Stimulated activated CD4-positive, alpha-beta T cell treated with anti-CD3 and anti-CD28 coated beads, Interleukin-1b, Interleukin-23, amount 100 ng/mL, for 4 hours (primary cell): ENCODE results near the gene MSMP.

Experiments used
- DNase-seq, 2 donors: peaks; one replicate each; pipeline ENCODE4 v3.0.0-alpha.2; 2020; ENCODE audit warnings: low read depth in 2 of 2

MSMP gene

GRCh38 chr9:35743880-35744518, 10.1 kb downstream of the MSMP start:
- no peak for DNase-seq

- DNase-seq, result no peak
Measured at GRCh38 chr9:35743452-35743851, 10.6 kb downstream of the MSMP start.

GRCh38 chr9:35741740-35742139, 12.3 kb downstream of the MSMP start:
- no peak for DNase-seq

DNA sequence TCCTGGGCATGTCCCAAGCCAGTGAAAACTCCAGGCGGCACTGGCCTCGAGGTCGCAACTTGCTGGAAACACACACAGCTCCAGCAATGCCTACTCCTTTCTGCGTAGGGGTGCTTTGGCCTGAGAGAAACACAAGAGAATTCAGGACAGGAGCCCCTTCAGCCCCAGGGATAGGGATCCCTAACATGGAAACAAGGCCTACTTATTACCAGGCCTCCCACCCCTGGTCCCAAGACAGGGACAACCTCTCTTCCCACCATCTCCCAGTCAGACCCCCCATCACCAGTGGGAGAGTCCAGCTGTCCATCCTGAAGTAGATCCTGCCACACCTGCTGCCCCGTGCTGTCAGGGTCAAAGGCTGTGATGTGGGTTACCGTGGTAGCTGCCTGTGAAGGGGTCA, 13.8 kb downstream of the MSMP start:
- no peak for DNase-seq

- no peak for DNase-seq
Measured at GRCh38 chr9:35738924-35739323, 15.2 kb downstream of the MSMP start.

GRCh38 chr9:35738186-35738585, 15.9 kb downstream of the MSMP start:
- DNase-seq, result no peak

DNA sequence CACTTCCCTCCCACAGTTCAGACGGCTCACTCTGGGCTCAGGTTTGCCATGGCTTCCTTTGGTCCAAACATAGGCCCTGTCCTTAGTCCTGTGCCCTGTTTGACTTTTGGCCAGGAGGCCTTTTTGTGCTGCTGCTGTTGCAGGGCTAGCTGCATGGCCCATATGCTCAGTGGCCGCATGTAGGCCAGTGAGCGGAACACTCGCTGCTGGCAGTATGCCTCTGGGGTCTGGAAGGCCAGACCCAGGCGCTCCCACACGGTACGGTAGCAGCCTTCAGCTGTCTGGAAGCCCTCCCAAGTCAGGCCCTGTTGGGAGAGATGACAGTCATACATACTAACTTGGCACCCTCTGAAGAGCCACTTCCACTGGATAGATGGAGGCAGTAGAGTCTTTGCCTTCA, 16.9 kb downstream of the MSMP start:
- DNase-seq, result no peak

- peak in 1 of 2 donors; percentile 51 for DNase-seq
Measured at GRCh38 chr9:35736201-35736633, 17.9 kb downstream of the MSMP start.

DNA sequence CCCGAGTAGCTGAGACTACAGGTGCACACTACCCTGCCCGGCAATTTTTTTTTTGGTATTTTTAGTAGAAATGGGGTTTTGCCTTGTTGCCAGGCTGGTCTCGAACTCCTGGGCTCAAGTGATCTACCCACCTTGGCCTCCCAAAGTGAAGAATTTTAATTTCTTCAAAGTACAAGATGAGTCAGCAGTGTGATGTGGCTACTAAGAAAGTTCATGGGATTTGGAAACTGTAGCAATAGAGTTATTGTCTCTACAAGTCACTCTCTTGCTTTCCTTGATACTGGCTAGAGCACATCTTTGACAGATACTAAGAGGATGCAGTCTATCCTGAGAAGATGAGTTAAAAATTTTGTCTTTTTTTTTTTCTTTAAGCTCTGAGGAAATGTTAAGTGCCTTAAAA, 20.0 kb downstream of the MSMP start:
- no peak for DNase-seq

DNA sequence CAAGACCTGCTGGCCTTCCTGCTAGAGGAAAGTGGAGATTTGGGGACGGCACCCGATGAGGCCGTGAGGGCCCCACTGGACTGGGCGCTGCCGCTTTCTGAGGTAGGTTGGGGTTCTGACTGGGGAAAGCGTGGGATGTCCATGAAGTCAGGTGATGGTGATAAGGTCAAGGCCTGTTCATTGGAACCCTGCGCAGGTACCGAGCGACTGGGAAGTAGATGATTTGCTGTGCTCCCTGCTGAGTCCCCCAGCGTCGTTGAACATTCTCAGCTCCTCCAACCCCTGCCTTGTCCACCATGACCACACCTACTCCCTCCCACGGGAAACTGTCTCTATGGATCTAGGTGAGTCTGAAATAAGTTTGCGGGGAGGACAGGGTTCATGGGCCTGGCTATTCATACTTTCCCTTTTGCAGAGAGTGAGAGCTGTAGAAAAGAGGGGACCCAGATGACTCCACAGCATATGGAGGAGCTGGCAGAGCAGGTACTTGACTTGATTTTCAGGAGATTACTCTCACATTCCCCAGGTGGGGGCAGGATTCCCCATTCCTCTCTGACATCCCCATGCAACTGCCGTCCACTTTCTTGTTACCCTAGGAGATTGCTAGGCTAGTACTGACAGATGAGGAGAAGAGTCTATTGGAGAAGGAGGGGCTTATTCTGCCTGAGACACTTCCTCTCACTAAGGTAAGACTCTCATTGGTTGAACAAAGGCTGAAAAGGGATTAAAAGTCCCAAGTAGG, 21.1 kb downstream of the MSMP start:
- no peak for DNase-seq

GRCh38 chr9:35732185-35732799, 21.8 kb downstream of the MSMP start, which contains the start of the genes CREB3 and TLN1:
Gene CREB3 (plus strand): TSS chr9:35732666. CDS start chr9:35732773, 107 bp downstream.
Gene TLN1 (minus strand): TSS chr9:35732195. CDS start chr9:35725694, 6,501 bp downstream.
- peak; percentile 90 to 91 for DNase-seq

DNA sequence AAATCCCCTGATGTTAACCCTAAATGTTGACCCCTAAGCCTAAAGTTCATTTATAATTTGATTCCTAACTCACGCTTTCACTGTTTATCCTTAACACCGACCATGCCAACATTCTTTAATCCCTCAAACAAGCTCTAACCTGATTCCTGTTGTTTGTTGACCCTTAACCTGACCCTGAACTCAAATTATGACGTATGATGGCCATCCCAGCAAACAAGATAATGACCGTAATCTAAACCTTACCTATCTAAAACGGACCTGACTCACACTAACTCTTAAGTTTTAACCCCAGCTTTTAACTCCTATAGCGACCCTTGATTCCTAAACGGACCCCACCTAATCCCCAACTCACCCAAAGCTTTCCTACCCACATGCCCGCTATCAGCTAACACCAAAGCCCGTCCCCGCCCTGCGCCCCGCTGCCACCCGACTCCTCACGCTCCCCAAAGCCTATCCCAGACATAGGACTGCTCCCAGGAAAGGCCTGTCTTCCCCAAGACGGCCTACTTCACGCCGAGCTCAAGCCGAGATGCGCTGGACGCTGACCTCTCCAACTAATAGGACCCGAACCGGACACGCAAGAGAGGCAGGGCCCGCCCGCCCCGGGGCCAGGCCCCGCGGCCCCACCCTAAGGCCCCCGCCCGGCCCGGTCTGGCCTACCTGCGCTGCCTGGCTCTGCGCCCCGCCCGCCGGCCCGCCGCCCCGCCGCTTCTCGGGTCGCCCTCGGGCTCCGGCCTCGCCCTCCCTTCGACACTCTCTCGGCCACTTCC, 22.5 kb downstream of the MSMP start:
- no peak for DNase-seq

DNA sequence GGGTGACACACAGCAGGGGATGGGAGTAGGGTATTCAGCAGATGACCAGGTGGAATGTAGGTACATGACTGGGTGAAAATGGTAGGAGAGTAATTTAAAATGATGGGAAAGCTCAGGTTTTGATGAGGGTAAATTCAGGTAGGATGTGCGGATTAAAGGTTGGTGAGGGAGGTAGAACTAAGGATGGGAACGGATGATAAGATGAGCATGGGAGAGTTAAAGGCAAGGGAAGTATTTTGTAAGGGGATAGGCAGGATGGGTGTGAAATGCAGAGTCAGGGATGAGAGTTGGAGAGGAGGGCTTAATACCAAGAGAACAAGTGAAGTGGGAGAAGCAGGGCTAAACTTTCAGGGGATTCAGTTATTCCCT, 23.6 kb downstream of the MSMP start:
- DNase-seq, result no peak

- no peak for DNase-seq
Measured at GRCh38 chr9:35729700-35730485, 24.2 kb downstream of the MSMP start.

GRCh38 chr9:35729101-35729500, 25.0 kb downstream of the MSMP start:
- no peak for DNase-seq

DNA sequence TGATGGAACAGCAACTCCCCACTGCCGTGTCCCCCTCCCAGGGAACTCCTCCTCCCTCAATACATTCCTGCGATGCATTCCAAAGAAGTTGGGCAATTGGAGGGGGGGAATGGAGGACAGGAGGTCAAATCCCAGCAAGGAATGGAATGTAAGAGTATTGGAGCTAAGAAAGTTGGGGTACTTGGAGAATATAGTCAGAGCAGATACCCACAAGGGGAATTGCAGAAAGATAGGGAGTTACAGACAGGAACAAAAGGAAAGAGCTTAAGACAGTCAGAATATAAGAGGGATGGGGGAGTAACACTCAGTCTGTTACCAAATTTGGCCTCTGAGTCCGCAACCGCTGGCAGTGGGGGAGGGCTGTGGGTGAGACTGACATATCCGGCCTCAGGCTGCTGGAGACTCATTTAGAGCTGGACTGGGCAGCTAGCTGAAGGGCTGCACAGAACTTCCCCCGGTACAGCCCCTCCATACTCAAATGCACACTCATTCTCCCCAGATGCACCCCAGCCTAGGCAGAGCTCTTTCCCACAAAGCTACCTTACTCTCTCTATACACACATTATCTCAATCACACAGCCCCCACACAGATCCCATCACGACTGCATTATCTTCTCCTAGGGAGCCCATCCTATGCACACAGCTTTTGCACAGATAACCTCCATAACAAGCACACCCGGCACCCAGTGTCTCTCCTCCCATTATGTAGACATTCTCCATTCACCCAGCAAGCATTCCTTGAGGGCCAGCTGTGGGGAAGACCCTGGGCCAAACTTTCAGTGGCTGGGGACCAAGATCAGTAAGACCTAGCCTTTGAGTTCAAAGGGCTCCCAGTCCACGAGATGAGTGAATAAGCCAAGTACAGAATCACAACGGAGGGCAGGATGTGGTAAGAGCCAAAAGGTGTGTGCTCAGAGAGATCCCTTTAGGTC, 25.8 kb downstream of the MSMP start:
- DNase-seq, result no peak

DNA sequence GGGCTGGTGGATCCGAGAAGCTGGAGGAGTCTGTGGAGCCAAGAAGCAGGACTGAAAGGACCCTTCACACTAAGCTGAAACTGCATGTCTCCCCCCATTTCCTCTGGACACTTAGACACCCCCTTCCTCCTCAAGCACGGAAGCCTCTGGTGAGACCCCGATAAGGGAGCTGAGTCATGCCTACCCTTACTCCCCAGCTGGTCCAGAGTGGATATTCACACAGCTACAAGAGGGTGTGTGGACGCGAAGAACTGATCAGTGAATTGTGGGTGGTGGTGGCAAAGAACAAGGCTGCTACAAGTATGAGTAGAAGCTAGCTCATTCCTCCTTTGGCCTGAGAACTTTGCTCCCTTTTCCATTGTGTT, 26.4 kb downstream of the MSMP start:
- DNase-seq, result no peak

DNA sequence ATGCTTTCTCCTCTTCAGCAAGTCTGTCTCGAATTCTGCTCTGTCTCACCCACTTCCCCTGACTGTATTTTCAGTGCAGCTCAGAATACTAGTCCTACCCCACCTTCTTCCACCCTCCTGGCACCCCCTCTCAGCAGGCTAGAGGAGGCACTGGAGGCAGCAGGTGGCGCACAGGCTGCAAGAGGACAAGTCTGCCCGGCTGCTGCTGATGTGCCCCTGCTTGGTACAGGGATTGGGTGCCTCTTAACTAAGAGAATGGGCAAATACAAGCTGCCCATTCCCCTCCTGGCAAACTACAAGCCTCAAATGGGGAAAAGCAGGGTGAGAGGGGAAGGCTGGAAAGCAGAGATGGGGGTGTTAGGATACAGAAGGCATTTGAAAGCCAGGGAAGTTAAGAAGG, 27.1 kb downstream of the MSMP start:
- DNase-seq, result no peak

DNA sequence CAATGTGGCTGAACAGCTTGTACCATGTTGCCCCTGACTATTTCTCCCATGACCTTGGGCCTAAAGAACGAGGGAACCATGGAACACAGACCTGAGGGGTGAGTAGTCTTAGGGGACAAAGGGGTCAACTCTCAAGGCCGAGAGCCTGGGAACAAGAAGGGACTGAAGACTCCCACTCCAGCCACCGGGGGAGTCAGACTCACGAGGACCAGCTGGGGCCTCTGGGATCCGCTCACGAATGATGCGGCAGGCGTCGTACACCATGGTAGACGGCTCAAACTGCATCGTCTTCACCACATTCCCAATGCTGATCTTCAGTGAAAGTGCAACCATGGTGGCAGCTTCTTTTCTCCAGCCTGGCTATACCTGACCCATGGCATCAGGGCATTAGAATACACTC, 28.7 kb downstream of the MSMP start:
- DNase-seq, result no peak

- no peak for DNase-seq
Measured at GRCh38 chr9:35723908-35724307, 30.2 kb downstream of the MSMP start.
